Right ventricle myocardium superior (tissue), 1 donor: Measurements from ENCODE around the gene RASL10B. TPM values are rescaled to one million over a fixed set of nuclear protein-coding genes. Genes with fewer than 3 reads are reported as not detected.
A peak's percentile ranks its signal among the peaks of the same experiment; 100 is the strongest.

Experiments
- ATAC-seq: fragments of 200-7000 bp; cut with Tn5 transposase; one replicate; pipeline ENCODE4 v1.9.1; 2020; ENCODE audit warnings: mild to moderate bottlenecking; ENCODE audit not compliant: poor library complexity
- DNase-seq: peaks from one replicate; pipeline ENCODE4 v3.0.0-alpha.2; 2020
- intact Hi-C: fragments of 100-400 bp; cut with DNase I; formaldehyde crosslinking; loops from one replicate; pipeline ENCODE4 v1.11.2; 2022
- total RNA-seq: library from RNA; stranded (reverse); fragmentation: NEBNext Ultra II Directional; extraction: Animal tissue kit (Norgen Biotek cat#: 25700); gene quantifications from one replicate; pipeline ENCODE4 v1.2.1, GENCODE V29; 2021
- donor health status: DM: no; HTN: yes; CAD: no; lungs with severe emphysema.

RASL10B gene
- total RNA-seq, 1 donor from 2014 or later = 22.3 TPM

DNA sequence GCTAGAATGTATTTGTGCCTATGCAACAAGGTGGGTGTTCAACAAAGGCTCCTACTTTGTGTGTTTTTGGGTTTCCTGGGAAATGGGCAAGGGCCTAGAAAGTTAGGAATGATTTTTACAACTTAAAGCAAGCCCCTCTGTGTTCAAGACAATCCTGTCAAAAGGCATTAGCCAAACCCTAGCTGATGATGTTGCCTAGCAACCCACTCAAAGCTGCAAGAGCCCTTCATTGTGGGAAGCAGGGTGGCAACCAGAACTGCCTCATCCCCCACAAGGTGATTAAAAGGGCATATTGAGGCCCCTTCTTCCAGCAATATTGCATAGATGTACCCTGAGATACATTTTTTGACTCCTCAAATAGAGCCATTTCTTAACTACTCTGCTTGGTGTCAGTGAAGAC, 16.0 kb upstream of the RASL10B start:
- ATAC-seq (no peak), DNase-seq (no peak)
- intact Hi-C loops = no loop called here

DNA sequence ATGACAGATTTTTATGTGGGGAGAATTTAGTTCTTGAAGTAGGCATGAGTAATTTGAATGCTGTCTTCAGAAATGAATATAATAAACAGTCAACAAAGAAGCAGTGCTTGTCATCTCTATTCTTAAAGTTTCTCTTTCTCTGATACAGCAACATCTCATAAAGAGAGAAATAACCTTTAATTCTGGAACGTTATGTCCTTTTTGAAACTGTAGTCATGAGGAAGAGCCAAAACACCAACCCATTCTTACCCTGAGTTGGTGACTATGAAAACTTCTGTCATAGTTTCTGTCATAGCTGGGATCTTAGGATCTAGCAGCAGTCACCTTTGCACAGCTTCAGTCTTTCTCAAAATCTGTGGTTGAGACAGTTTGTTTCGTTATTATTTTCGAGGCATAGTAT, 15.3 kb upstream of the RASL10B start:
- no peak for ATAC-seq
- no peak for DNase-seq
- intact Hi-C loops = no loop called here

DNA sequence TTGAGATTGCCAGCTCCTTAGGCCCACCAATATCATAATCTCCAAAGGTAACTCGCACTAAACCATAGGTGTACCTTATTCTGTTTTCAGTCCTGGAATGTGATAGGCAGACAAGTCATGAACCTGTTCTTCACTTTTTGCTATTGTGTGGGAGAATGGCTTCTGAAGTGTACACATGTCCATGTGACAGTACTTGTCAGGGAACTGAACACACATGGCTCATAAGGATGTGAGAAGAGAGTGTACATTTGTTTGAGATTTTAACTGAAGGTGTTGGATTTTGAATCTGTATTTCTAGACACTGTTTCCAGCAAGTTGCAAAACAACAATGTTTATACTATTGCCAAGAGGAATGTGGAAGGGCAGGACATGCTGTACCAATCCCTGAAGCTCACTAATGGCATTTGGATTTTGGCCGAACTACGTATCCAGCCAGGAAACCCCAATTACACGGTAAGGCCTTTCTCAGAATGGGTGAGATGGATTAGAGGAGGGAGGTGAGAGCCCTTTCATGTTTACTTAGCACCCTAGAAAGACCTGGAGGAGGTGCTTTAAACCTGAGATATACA, 14.5 kb upstream of the RASL10B start:
- ATAC-seq (peak; percentile 73), DNase-seq (no peak)
- intact Hi-C loops = no loop called here

DNA sequence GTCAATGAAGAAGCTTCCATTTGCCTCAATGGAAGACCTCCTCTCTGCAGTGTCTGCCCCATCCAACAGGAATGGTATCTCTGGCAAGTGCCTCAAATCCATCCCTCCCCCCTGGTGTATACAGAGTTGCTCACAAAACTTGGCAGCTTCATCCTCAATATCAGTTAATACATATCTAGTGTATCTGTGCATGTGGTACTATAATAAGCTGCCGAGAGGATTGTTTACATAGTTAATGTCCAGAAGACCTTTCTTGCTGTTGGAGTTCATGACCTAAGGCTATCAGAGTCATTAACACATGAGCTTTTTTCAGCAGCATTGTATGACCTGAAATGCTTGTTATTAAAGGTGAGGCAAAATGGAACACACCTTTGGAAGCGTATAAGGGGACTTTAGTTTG, 14.0 kb upstream of the RASL10B start:
- intact Hi-C loops = no loop called here
- ATAC-seq (peak; percentile 41), DNase-seq (no peak)

DNA sequence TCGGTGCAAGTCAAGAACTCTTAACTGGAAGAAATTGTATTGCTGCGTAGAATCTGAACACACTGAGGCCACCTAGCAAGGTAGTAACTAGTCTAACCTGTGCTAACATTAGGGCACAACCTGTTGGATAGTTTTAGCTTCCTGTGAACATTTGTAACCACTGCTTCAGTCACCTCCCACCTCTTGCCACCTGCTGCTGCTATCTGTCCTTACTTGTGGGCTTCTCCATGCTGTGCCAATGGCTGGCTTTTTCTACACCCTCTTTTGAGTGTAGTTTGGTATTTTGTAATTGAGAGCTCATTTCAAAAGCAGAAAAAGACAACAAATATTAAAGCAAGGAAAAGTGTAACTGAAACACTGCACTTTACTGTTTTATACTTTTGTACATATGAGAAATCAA, 7.7 kb upstream of the RASL10B start:
- DNase-seq (no peak), ATAC-seq (no peak)
- intact Hi-C loops = no loop called here

DNA sequence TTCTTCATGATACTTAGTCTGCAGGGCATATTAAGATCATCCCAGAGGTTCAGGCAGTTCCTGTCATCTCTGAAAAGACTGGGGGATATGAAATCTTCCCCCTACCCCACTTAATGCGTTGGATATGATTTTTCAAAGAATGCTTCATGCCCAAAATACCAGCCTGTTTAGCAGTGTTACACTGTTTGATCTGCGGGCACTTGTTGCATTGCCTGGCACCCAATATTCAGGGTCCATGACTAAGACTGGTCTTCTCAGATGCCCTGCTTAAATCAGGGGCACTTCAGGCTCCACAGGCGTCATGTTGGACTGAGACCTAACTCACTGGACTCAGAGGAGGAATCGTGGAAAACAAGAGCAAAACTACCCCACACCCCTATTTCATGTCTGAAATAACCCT, 6.4 kb upstream of the RASL10B start:
- DNase-seq (no peak), ATAC-seq (no peak)
- intact Hi-C loops = no loop called here

DNA sequence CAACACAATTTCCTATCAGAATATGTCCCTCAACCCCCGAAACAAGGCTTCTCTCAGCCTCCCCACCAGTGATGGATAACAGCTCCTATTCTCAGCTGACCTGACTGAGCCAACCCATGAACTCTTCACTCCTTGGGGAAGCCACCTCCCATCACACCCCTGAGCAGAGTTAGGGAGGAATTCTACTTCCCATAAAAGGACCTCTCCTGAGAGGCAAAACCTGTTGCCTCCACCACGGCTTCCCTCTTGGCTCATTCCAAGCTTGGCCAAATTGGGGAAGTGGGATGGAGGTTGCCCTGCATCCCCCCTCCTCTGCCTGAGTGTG, 5.7 kb upstream of the RASL10B start:
- intact Hi-C loops = no loop called here
- DNase-seq (no peak), ATAC-seq (no peak)

DNA sequence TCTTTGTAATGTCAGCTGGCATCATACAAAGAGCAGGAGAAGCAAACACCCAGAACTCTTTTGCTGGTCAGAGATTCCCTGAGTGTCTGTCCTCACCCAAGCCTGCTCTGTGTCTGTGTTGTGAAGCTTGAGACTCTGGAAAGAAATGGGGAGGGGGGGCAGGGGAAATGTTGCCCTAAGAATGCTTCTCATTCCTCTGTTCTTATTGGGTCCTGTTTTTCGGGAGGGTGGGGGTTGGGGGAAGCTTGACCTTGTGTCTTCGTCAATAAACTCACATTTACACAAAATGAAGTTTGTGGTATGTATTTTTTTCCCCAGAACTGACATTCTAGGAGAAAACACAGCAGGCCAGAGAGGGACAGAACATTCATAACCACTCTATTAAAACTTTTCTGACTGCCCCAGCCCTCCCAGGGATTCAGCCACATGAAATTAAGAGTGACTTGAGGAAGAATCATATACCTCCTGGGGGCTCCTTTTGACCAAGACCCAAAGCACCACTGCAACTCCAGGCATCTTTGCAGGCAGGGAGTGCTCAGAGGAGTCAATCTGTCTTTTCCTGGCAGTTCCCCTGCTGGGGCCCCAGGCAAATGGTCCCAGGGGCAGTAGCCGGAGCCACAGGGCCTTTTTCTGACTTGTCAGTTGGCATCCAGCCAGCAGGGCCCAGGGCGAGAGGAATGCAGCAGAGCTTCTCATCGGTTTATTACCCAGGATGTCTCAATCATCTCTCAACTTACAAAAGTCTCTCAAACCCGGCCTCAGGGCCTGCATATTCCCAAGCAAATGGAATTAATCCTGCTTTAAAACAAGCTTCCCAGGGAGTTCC, 5.1 kb upstream of the RASL10B start:
- DNase-seq (peak; percentile 78), ATAC-seq (peak; percentile 55)
- intact Hi-C loops = no loop called here

DNA sequence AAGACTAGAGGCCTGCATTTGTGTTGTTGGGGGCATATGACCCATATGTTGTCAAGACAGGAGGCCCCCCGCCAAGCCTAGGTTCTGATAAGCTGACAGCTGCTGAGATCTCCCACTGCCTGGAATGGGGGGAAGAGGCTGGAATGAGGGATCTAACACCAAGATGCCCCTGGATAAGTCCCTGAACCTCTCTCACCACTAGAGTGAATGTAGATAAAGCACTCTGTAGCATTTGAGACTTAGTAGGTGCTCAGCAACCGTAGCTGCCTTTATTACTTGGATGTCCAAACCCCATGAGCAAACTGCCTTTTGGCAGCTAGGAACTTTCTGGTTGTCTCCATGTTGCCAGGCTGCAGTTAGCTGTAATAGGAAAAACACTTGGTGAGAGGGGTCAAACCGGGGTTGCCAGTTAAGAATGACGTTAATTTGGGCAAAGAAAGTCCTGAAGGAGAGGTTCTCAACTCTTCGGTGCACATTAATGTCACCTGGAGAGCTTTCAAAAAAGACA, 4.4 kb upstream of the RASL10B start:
- intact Hi-C loops = no loop called here
- ATAC-seq = no peak

DNA sequence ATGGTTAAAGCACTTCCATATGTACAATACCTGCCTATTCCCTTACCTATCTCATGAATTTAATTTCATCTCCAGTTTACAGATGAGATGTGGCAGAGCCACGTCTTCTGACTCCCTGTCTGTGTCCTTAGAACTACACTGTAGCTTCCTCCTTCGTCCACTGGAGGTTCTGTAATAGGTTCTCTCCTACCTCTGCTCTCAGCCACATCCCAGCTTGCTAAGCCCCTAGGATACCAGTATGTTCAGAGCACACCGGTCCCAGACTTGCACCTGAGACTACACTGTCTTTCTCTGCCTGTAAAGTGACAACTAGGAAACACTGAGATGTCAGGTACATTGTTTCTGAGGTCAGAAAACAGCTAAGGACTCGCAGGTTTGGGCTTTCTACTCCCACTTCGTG, 3.8 kb upstream of the RASL10B start:
- ATAC-seq = no peak
- intact Hi-C loops = no loop called here
- no peak for DNase-seq

More for the DNA sequence above, 4.4 kb upstream of the RASL10B start:
- no peak for DNase-seq

DNA sequence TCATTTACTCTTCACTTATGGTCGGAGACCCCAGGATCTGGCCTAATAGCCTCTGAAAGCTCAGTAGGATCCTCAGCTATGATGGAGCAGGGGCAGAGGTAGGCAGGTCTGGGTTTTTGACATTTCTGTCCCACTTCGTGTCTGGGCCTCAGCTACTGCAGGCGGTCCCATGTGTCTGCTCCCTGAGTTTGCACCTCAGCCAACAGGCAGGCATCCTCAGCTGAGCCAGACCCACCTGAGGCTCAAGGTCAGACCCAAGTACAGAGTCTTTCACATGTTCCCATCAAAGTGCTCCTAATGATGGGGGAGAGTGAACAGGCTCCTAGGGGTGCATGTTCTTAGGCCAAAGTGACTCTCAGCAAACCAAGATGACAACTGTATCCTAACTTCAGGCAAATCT, 2.9 kb upstream of the RASL10B start:
- intact Hi-C loops = no loop called here
- DNase-seq = no peak
- no peak for ATAC-seq

DNA sequence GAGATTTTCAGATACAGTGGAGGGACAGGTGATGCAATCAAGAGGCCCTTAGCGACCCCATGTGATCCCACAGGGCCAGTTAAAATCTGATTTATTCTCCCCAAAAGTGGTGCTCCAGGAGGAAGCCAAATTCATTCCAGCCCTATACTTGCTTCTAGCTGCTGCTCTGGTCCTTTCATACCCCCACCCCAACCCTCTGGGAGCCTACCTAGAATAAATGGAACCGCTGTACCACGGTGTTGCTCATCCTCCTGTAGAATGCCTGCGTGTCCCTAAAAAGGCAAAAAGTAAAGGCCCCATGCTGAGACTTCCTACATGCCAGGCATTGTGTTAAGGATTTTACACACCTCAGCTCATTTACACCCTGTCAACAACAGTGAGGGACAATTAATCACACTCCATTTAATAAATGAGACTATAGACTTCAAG, 2.0 kb upstream of the RASL10B start:
- intact Hi-C loops = no loop called here
- no peak for ATAC-seq
- no peak for DNase-seq

DNA sequence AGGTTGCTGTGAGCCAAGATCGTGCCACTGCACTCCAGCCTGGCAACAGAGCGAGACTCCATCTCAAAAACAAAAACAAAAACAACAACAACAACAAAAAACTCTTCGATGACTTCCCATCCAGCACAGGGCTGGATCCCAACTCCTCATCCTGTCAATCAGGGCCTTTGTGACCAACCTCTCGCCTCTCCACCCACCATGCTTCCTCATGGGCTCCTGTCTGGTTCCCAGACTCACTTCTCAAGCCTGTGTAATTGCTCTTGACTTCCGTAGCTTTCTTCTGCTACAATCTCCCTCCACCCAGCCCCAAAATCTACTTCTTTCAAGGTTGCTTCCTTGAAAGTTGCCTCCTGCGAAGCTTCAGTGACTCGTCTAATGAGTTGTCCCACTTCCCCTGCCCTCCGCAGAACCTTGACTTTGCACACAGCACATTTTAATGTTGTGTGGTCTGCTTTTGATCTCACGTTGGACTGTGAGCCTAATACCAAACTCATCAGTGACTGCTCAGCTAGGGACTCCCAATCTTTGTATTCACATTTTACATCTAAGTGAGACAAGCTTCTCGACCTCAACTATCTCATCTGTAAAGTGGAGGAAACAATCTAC, 936 bp upstream of the RASL10B start:
- intact Hi-C loops = no loop called here
- ATAC-seq (no peak), DNase-seq (no peak)

DNA sequence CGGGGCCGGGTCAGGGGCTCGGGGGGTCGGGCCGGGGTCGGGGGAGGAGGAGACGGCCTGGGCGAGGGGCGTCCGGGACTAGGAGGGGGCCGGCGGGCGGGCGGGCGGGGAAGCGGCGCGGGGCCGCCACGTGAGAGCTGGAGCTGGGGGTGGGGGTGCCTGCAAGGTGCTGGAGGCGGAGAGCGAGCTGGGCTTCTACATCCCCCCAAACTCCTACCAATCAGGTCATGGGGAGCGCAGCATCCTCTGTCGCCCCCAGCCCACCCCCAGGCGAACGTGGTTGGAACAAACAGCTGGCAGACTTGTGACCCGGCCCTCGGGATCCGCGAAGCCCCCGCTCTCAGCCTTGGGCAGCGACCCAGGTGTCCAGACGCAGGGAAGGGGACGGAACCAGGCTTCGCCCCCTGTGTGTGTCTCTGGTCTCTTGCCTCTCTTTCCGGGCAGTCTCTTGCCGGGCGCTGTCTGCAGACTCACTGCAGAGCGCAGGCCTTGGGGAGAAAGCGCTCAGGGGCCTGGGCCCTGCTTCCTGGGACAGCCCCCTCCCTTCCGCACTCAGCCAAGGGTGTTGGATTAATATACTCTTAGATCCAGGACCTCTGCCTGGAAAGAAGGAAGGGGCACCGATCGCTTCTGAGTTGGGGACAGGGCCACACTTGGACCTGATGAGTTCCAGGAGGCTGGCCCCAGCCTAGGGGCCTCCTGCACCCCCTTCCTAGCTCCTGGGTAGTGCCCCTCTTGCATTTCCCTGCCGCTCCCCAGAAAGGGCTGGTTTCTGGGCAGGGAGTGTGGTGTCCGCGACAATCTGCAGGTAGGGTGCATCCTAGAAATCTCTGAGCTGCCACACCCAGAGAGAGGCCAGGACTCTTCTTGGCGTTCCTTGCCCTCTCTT, 722 bp downstream of the RASL10B start:
- no peak for DNase-seq
- intact Hi-C loops = no loop called here
- ATAC-seq = peak; percentile 32

DNA sequence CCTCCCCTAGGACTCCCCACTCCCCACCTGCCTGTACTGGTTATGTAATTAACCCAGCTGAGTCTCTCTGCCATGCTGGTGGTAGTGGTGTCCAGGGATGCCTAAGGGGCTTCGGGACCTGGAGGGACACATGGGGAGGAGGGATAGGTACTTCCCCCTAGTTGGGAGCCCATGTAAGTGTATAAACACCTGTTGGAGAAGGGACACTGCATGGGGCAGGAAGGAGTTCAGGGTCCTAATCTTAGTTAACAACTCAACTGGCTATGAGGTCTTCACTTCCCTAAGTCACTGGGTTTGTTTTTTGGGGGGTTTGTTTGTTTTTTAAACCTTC, 1.3 kb downstream of the RASL10B start:
- DNase-seq = no peak
- ATAC-seq = no peak
- intact Hi-C loops = no loop called here

DNA sequence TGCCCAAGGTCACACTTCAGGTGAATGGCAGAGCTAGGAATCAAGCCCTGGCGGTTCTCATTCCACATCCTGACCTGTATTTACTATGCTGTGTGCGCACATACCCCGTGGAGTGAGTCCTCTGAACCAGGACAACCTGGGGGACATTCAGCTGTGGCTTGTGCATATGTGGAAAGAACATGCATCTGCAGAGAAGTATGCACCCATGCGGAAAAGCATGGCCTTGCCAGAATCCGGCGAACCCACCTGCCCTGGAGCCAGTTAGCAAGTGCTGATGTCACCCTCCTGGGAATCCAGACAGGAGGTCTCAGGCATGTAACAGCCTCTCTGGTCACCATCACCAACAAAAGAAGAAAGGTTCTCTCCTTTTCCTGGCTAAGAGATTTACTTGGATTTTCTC, 1.9 kb downstream of the RASL10B start:
- ATAC-seq (no peak), DNase-seq (no peak)
- intact Hi-C loops = no loop called here

DNA sequence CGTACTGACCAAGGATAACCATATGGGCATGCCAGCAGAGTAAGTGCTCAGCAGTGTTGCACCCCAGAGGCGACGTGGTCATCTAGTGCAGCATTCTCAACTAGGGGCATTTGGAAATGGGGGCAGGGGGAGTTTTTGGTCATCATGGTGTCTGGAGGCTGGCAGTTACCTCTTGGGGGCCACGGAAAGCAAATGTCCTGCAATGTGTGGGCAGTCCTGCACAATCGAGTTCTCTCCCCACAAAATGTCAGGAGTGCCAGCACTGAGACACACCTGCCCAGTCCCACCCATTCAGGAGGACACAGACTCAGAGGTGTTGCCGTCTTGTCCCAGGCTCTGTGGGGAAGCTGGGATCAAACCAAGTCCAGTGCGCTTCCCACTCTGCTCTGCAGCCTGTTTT, 3.0 kb downstream of the RASL10B start:
- intact Hi-C loops = no loop called here
- no peak for ATAC-seq
- no peak for DNase-seq

DNA sequence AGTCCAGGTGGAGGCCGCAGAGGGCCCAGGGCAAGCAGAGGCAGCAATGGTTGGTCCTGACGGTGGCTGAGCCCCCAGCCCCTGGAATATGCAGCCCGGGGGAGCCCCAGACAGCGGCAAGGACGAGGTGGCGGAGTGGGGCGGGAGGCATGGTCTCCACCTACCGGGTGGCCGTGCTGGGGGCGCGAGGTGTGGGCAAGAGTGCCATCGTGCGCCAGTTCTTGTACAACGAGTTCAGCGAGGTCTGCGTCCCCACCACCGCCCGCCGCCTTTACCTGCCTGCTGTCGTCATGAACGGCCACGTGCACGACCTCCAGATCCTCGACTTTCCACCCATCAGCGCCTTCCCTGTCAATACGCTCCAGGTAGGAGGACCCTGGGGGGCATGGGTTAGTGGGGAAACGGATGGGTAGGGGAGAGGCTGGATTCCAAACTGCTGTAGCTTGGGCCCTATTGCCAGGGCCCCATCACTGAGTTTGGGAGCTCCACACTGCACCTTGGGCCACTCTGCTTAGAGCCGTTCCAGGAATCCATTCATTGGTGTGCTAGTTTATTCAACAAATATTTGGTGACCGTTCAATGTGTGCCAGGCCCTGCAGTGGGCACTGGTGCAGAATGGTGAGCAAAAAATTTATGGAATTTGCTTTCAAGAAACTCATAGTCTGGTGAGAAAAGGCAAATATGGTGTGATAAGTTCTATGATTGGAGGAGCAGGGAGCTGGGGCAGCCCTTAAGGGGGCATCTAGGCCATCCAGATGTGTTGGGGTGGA, 3.8 kb downstream of the RASL10B start:
- intact Hi-C loops = no loop called here
- no peak for ATAC-seq
- DNase-seq = no peak

DNA sequence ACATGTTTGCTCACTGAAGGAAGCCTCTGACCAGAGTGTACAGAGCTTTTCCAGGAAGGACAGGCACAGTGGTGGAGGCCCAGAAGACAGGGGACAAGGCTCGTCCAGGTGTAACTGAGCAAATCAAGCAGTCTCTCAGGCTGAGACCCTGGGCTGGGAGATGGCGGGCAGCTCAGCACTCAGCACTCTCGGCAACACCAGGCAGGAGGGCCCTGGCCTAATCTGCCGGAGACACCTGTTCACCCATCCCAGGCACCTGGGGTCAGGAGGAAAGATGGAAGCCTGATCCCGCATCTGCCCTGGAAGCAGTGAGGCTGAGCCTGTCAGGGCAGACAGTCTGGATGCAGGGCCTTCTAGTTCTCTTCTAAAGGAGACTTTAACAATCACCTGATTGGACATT, 4.8 kb downstream of the RASL10B start:
- no peak for ATAC-seq
- intact Hi-C loops = no loop called here

More for the DNA sequence above, 4.8 kb downstream of the RASL10B start:
- DNase-seq = no peak
